GM19193 (cell line): ENCODE measurements around the gene CAPN12.

ENCODE experiments used
- POLR2A ChIP-seq: IDR thresholded peaks from 4 replicates; pipeline ENCODE4 v1.6.1; 2011; ENCODE audit not compliant: insufficient read depth, insufficient read length; ENCODE audit errors: extremely low read depth

CAPN12 gene

GRCh38 chr19:38707512-38708114 lies 36.7 kb downstream of the CAPN12 start:
- TF ChIP-seq POLR2A, result no peak

- TF ChIP-seq POLR2A, result no peak
Measured at GRCh38 chr19:38706792-38707511, 37.3 kb downstream of the CAPN12 start.

GRCh38 chr19:38705197-38706019 lies 38.9 kb downstream of the CAPN12 start:
- no peak for TF ChIP-seq POLR2A

GRCh38 chr19:38704488-38705026 lies 39.7 kb downstream of the CAPN12 start:
- TF ChIP-seq POLR2A, result no peak

- TF ChIP-seq POLR2A, result no peak
Measured at GRCh38 chr19:38703509-38703908, 40.8 kb downstream of the CAPN12 start.

- no peak for TF ChIP-seq POLR2A
Measured at GRCh38 chr19:38702278-38702677, 42.0 kb downstream of the CAPN12 start.

- no peak for TF ChIP-seq POLR2A
Measured at GRCh38 chr19:38701455-38702063, 42.7 kb downstream of the CAPN12 start.

- TF ChIP-seq POLR2A, result no peak
Measured at GRCh38 chr19:38700902-38701454, 43.3 kb downstream of the CAPN12 start.

GRCh38 chr19:38700350-38700901 lies 43.8 kb downstream of the CAPN12 start:
- TF ChIP-seq POLR2A, result no peak

GRCh38 chr19:38699647-38700349 lies 44.5 kb downstream of the CAPN12 start:
- TF ChIP-seq POLR2A, result no peak

- TF ChIP-seq POLR2A, result no peak
Measured at GRCh38 chr19:38699027-38699346, 45.3 kb downstream of the CAPN12 start.

- TF ChIP-seq POLR2A, result no peak
Measured at GRCh38 chr19:38698225-38699026, 45.8 kb downstream of the CAPN12 start.

- TF ChIP-seq POLR2A, result no peak
Measured at GRCh38 chr19:38697641-38698071, 46.6 kb downstream of the CAPN12 start.

GRCh38 chr19:38697197-38697596 lies 47.1 kb downstream of the CAPN12 start:
- no peak for TF ChIP-seq POLR2A

GRCh38 chr19:38696729-38697055 lies 47.6 kb downstream of the CAPN12 start:
- TF ChIP-seq POLR2A, result no peak
